ENCODE results near the gene STRBP.
"Not testable (repeated sequence)": the region's sequence is repeated elsewhere in the genome, so short reads cannot be mapped to it uniquely, and the experiment has no call there.

Gene STRBP

DNA sequence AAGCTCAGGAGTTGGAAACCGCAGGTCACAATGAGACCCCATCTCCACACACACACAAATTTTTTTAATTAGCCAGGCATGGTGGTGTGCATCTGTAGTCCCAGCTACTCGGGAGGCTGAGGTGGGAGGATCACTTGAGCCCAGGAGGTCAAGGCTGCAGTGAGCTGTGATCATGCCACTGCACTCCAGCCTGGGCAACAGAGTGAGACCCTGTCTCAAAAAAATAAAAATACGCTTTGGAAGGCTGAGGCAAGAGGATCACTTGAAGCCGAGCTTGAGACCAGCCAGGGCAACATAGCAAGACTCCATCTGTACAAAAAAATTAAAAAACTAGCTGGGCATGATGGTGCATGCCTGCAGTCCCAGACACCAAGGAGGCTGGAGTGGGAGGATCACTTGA lies 19.2 kb downstream of the STRBP start:
- DNase-seq (ENCODE audit: low read depth in 2 of 2), result not testable (repeated sequence)

DNA sequence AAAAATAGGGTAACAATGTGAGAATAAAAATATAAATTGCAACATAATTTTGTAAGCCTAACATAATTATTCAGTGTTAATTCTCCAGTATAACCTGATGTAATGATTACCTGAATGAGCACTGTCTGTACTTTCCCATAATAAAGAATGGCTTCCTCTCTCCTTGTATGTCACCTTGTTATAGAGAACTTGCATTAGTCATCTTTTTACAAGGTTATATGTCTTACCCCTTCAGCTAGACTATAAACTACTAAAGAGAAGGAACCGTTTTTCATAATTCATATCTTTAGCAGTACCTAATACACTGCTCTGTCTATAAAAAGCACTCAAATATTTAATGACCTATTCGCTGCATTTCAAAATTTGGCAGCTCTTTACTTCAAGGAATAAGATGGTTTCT lies 19.8 kb downstream of the STRBP start:
- DNase-seq (ENCODE audit: low read depth in 2 of 2), result no peak

DNA sequence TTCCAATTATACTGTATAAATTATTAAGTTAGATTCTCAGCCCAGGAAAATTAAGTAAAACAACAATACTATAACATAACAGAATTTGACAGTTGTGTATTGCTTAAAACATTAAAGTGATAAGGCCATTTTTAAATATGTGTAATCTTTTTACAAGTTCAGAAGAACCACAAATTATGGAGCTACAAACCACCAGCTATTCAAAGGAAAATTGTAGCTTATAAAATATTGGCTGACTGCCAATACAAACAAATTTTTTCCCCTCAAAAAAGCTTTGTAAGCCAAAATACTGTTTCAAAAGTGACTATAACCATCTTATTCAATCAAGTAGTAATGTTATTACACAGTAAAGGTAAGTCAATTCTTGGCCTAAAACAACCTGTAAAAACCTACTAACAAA lies 21.9 kb downstream of the STRBP start:
- DNase-seq (ENCODE audit: low read depth in 2 of 2), result no peak

DNA sequence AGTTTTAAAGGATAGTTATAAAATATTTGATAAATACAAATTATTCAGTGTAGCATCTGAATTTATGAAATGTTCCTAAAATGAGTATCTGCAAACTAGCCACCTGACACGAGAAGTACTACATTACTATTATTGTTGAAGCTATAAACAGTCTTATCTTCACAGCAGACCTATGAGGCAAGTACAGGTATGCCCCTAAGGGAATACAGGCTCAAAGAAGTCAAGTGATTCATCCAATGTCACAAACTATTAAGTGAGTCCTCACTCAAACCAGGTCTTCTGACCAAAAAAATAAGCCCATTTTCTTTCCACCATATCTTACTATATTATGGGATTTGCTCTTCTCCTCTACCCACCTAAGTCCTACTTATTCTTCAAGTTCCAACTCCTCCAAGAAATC lies 28.7 kb downstream of the STRBP start:
- DNase-seq (ENCODE audit: low read depth in 2 of 2), result no peak

DNA sequence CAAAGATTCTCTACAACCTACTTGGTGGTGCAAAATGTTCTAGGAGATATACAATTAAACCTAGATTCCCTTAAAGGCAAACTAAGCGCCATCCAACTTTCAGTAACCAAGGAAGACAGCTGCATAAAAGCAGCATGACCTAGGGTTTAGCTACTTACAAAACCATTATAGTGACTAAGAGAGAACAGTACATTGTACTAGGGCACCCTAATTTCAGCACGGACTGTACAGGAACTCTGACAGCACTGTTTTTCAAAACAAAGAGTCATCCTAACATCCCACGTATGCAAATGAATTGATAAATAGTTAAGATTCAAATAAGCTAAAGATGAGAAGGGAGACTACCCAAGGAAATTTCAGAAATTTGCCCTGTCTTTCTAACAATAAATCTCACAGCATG lies 30.0 kb downstream of the STRBP start:
- no peak for DNase-seq (ENCODE audit: low read depth in 2 of 2)

DNA sequence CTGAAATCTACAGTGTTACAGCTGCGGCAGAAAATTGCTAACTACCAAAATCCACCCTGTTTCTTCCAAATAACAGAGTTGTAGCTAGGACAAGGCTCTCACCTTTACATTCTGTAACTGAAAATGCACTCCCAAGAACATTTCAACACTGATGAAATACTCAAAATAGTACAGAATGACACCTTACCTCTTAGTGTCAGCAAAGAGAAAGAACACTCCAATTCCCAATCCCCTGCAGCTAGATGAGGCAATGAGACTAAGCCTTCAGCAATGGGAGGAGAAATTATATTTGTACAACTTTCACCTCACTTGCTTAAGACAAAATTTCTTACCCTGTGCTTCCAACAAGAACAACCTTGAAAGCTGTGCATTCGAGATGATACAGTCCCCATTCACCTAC lies 31.2 kb downstream of the STRBP start:
- DNase-seq (ENCODE audit: low read depth in 2 of 2), result no peak

- DNase-seq (ENCODE audit: low read depth in 2 of 2), result no peak
These were observed 32.9 kb downstream of the STRBP start for GRCh38 chr9:123235448-123235847.

DNA sequence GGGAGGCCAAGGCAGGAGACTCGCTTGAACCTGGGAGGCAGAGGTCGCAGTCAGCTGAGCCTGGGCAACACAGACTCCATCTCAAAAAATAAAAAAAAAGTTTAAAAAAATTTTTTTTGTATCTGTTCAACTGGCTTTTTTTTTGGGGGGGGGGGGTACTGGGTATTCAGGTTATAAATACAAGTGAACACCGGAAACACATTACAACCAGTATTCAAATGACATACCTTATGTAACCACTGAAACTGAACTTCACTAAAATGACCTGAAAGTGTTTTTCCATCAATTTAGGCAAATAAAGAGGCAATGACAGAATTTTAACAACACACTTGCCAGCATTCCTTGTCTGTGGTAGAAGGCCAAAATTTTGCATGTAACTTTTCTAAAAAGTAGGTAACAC lies 33.5 kb downstream of the STRBP start:
- DNase-seq (ENCODE audit: low read depth in 2 of 2), result no peak

DNA sequence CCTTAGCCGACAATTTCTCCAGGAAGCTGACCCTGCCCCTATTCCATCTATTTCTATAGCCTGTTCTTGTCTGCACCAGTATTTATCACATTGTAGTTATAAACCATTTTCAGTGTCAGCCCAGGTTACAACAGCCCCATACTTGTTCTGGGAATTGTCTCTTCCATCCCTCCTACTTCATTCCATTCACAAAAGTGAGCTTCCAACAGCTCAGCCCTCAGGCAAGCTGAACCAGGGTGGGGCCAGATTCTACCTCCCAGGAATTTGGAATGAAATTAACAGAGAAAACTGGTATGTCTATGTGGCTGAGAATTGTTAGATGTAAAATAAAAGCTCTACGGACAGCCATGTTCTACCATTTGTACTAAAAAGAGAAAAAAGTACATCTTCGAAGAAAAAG lies 36.1 kb downstream of the STRBP start:
- no peak for DNase-seq (ENCODE audit: low read depth in 2 of 2)

GRCh38 chr9:123231421-123231820 lies 37.0 kb downstream of the STRBP start:
- DNase-seq (ENCODE audit: low read depth in 2 of 2), result no peak

DNA sequence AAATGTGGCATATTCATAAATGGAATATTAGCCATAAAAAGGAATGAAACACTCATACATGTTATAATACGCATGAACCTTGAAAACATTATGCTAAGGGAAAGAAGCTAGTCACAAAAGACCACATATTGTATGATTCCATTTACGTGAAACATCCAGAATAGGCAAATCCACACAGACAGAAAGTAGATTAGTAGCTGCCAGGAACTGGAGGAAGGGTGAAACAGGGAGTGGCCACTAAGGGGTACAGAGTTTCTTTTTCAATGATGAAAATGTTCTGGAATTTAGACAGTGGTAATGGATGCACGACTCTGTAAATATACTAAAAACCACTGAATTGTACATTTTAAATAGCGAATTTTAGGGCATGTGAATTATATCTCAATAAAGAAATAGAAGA lies 39.4 kb downstream of the STRBP start:
- DNase-seq (ENCODE audit: low read depth in 2 of 2), result no peak

GRCh38 chr9:123225995-123226394 lies 42.4 kb downstream of the STRBP start:
- no peak for DNase-seq (ENCODE audit: low read depth in 2 of 2)

GRCh38 chr9:123225374-123225813 lies 43.0 kb downstream of the STRBP start:
- DNase-seq (ENCODE audit: low read depth in 2 of 2), result peak in 1 of 2 donors; percentile 11

- no peak for DNase-seq (ENCODE audit: low read depth in 2 of 2)
These were observed 48.3 kb downstream of the STRBP start for GRCh38 chr9:123220127-123220526.

DNA sequence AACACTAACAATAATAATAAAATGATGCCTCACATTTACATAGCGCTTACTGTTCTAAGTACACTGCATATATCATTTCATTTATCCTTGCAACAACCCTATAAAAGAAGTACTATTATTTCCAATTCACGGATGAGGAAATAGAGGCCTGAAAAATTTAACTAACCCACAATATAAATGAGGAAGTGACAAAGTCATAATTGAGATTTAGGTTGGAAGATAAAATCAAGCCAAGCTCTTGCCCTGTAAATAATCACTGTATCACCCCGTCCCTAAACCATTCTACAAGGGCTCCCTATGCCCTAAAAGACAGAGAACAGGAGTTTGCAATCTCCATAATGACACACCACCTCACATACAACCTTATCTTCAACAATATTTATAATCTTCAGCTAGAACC lies 49.6 kb downstream of the STRBP start:
- DNase-seq (ENCODE audit: low read depth in 2 of 2), result no peak

DNA sequence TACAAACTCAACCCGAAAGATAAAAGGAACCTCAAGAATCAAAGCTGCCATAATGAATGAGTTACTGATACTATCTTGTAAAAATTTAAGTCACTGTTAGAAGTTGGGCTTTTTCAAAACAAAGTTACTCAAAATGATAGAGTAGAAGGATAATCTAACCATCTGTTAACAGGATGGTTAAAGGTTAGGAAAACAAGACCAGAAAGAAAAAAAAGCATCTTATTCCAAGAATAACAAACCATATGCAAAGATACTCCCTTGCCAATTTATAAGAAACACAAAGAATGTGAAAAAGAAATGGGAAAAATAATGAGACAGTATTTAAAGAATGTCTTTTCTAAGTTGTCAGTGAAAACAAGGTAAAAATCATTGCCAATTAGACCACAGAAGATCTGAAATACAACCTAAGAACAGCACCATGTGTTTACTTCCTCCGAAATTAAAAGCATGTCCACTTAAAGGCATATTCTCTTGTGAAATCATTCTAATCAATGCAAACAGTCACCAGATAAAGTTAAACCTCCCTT lies 51.2 kb downstream of the STRBP start:
- no peak for DNase-seq (ENCODE audit: low read depth in 2 of 2)

DNA sequence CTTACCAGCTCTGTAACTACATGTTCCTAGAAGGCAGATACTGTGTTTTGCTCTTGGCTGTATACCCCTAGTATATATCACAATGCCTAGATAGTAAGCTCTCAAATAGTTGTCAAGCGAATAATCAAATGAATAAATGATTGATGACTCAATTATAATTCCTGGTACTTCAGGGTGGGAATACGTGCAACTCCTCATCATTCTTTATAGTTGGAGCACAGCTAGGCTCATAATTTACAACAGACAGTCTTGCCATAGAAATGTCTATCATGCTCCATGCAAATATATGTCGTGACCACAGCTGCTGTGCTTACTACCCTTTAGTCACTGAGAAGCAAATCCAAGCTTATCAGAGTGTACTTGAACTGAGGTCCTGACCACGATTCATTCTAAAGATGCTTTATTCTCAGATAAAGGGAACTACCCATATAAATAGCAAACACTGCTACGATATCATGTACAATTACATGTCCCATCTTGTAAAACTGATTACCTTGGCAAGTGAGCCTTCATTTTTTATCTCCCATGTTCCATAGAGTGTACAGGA lies 52.1 kb downstream of the STRBP start:
- no peak for DNase-seq (ENCODE audit: low read depth in 2 of 2)

GRCh38 chr9:123211081-123211480 lies 57.3 kb downstream of the STRBP start:
- DNase-seq (ENCODE audit: low read depth in 2 of 2), result no peak

DNA sequence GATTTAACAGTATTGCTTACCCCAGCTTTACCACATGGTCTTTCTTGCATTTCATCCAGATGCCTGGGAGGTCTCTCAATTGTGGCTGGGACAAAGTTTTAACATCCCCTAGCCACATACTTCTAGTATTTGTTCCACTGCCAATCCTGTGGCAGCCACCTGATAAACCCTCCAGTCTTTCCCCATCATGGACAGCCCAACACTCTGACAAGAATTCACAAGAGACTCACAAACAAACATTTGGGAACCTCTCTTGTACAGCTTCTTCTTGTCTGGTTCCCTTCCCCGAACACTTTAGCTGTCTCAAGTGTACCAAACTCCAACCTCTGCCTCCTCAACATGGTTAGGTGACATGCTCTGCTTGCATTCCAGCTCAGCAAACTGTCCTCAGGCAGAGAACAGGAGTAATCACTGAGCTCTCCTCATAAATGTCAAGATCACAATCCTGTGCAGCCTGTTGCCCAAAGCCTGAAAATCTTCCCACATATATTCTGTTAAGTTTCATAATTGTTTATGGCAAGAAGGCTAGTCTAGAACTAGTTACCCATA lies 59.7 kb downstream of the STRBP start:
- DNase-seq (ENCODE audit: low read depth in 2 of 2), result no peak

DNA sequence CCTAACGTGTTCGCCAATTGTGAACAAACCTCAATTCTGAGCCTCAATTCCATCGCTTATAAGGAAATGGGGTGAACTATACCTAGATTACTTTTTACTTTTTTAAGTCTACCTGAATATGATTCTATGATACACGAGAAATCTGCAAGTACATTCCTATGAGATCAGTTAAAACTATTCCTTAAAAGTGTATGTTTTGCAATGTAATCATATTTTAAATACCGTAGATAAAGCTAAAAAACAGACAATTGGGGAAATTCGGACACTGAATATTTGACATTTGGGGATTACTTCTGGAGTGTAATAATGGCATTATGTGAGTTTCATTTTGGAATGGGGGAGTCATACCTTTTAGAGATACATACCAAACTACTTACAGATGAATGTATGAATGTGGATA lies 62.3 kb downstream of the STRBP start:
- DNase-seq (ENCODE audit: low read depth in 2 of 2), result no peak

DNA sequence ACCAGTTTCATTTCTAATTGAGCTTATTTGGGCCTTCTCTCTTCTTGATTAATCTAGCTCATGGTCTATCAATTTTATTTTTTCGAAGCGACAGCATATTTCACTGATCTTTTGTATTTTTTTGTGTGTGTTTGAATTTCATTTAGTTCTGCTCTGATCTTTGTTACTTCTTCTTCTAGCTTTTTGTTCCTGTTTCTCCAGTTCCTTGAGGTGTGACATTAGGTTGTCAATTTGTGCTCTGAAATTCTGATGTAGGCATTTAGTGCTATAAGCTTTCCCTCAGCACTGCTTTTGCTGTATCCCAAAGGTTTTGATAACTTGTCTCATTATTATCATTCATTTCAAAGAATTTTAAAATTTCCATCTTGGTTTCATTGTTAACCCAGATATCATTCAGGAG lies 67.3 kb downstream of the STRBP start:
- DNase-seq (ENCODE audit: low read depth in 2 of 2), result no peak

- DNase-seq (ENCODE audit: low read depth in 2 of 2), result not testable (repeated sequence)
These were observed 67.9 kb downstream of the STRBP start for GRCh38 chr9:123200469-123200868.

DNA sequence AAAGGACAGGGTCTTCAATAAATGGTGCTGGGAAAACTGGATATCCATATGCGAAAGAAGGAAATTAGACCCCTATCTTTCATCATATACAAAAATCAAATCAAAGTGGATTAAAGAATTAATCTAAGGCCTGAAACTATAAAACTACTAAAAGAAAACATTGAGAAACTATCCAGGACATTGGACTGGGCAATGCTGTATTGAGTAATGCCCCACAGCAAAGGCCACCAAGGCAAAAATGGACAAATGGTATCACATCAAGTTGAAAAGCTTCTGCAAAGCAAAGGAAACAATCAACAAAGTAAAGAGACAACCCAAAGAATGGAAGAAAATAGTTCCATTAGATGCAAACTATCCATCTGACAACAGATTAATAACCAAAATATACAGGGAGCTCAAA lies 72.3 kb downstream of the STRBP start:
- no peak for DNase-seq (ENCODE audit: low read depth in 2 of 2)

- DNase-seq (ENCODE audit: low read depth in 2 of 2), result no peak
These were observed 74.4 kb downstream of the STRBP start for GRCh38 chr9:123194023-123194422.
